Measurements from ENCODE around the gene SPPL2C. TPM values are rescaled to one million over a fixed set of nuclear protein-coding genes. Genes with fewer than 3 reads are reported as not detected.

SPPL2C gene
- total RNA-seq, 6 experiments from 2014 or later: not detected

DNA sequence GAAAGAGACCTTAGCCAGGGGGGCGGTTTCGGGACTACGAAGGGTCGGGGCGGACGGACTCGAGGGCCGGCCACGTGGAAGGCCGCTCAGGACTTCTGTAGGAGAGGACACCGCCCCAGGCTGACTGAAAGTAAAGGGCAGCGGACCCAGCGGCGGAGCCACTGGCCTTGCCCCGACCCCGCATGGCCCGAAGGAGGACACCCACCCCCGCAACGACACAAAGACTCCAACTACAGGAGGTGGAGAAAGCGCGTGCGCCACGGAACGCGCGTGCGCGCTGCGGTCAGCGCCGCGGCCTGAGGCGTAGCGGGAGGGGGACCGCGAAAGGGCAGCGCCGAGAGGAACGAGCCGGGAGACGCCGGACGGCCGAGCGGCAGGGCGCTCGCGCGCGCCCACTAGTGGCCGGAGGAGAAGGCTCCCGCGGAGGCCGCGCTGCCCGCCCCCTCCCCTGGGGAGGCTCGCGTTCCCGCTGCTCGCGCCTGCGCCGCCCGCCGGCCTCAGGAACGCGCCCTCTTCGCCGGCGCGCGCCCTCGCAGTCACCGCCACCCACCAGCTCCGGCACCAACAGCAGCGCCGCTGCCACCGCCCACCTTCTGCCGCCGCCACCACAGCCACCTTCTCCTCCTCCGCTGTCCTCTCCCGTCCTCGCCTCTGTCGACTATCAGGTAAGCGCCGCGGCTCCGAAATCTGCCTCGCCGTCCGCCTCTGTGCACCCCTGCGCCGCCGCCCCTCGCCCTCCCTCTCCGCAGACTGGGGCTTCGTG is 49.5 kb downstream of the SPPL2C start, which contains the start of gene MAPT:
MAPT (plus strand) TSS at position 533 of the 763 bp plus-strand sequence. CDS start 67,784 bp downstream, outside the sequence.
- Histone ChIP-seq H3K4me3 (peak within 1 kb of the TSS; percentile 57 to 62 (median 61)), H3K27ac (peak within 1 kb of the TSS in 1 of 3 donors; percentile 16), H3K9me3 (no peaks in the 10 kb centered on the region), H3K4me1 (peaks cover 0 to 24% (median 0%) of the 10 kb centered on the region in 4 donors), H3K27me3 (peaks cover 0 to 5% of the 10 kb centered on the region in 2 donors), H3K36me3 (no peaks in the 10 kb centered on the region)
- WGBS (ENCODE audit: insufficient coverage, low coverage, low lambda C conversion rate, missing lambda C conversion rate): 16% methylated on average over 26 of the region's 97 CpGs
- TF ChIP-seq, protein P1, sequence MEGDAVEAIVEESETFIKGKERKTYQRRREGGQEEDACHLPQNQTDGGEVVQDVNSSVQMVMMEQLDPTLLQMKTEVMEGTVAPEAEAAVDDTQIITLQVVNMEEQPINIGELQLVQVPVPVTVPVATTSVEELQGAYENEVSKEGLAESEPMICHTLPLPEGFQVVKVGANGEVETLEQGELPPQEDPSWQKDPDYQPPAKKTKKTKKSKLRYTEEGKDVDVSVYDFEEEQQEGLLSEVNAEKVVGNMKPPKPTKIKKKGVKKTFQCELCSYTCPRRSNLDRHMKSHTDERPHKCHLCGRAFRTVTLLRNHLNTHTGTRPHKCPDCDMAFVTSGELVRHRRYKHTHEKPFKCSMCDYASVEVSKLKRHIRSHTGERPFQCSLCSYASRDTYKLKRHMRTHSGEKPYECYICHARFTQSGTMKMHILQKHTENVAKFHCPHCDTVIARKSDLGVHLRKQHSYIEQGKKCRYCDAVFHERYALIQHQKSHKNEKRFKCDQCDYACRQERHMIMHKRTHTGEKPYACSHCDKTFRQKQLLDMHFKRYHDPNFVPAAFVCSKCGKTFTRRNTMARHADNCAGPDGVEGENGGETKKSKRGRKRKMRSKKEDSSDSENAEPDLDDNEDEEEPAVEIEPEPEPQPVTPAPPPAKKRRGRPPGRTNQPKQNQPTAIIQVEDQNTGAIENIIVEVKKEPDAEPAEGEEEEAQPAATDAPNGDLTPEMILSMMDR (IDR thresholded peaks at IDR 0.05): peak; percentile 94 to 99 (median 98)
- TF ChIP-seq POLR2A (IDR thresholded peaks at IDR 0.05): peak; percentile 9
- DNase-seq: peak; percentile 92 to 94 (median 92)
- intact Hi-C loops (cut with DNase I): no loop called here
- ATAC-seq: peak; percentile 94 to 98 (median 97)

DNA sequence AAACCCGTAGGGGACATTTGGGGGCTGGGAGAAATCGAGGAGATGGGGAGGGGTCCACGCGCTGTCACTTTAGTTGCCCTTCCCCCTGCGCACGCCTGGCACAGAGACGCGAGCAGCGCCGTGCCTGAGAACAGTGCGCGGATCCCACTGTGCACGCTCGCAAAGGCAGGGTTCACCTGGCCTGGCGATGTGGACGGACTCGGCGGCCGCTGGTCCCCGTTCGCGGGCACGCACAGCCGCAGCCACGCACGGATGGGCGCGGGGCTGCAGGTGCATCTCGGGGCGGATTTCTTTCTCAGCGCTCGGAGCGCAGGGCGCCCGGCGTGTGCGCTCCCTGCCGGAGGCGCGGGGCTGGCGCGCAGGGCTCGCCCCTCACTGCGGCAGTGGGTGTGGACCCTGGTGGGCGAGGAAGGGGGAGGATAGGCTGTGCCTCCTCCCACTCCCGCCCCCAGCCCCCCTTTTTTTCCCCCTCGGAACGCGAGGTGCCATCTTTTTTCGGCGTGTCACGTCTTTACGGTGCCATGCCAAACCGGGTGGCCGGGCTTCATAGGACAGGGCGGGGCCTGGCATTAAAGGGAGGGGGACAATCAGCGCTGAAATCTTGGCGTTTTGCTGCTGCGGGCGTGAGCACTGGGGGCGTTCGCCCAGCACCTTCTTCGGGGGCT is 50.8 kb downstream of the SPPL2C start:
- ATAC-seq: no peak
- H3K36me3 ChIP-seq: no peaks in the 10 kb centered on the region
- H3K27ac ChIP-seq: no peak overlapping the region
- no peaks in the 10 kb centered on the region for H3K9me3 ChIP-seq
- under 1% methylated on average over 21 of the region's 63 CpGs for WGBS (ENCODE audit: insufficient coverage, low coverage, low lambda C conversion rate, missing lambda C conversion rate)
- H3K4me1 ChIP-seq: peaks cover 0 to 24% (median 0%) of the 10 kb centered on the region in 4 donors
- H3K27me3 ChIP-seq: peaks cover 0 to 5% of the 10 kb centered on the region in 2 donors
- intact Hi-C loops (cut with DNase I): no loop called here
- peak in 1 of 3 donors; percentile 31 for DNase-seq
- TF ChIP-seq POLR2A (IDR thresholded peaks at IDR 0.05): no peak
- TF ChIP-seq, protein P1 (IDR thresholded peaks at IDR 0.05): no peak
- H3K4me3 ChIP-seq: peak overlapping the region; percentile 16 to 61 (median 21)

DNA sequence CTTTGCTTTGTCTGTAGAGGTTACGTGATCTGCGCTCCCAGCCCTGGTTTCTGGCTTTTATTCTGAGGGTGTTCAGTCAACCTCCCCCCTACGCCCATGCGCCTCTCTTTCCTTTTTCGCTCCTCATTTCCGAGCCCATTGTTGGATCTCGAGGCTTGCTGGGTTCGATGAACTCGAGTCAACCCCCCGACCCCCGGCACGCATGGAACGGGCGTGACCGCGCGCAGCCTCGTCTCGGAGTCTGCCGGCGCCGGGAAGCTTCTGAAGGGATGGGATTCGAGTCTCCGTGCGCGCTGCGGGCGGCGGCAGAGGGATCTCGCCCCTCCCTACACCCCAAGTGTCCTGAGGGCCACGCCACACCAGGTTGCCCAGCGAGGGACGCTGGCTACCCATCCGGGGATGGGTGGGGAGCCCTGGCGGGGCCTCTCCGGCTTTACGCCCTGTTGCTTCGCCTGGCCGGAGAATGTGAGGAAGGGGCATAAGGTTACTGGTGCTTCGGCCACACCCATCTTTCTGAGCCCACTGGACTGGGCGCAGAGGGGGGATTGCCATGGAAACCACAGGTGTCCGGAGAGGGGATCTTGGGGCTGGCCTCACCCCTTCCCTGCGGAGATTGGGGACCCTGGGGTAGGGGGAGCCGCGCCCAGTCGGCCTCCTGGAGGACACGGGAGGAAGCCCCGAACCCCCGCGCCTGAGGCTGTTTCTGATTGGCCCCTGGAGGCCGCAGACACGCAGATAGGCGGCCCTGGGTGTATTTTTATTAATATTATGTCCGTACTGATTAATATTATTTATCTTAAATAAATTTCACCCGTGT is 51.5 kb downstream of the SPPL2C start:
- peaks cover 0 to 24% (median 0%) of the 10 kb centered on the region in 4 donors for H3K4me1 ChIP-seq
- H3K36me3 ChIP-seq: no peaks in the 10 kb centered on the region
- no peak overlapping the region for H3K4me3 ChIP-seq
- no peak for TF ChIP-seq POLR2A (IDR thresholded peaks at IDR 0.05)
- TF ChIP-seq, protein P1 (IDR thresholded peaks at IDR 0.05): no peak
- DNase-seq (no peak), ATAC-seq (no peak)
- H3K27ac ChIP-seq: no peak overlapping the region
- 9% methylated on average over 23 of the region's 55 CpGs for WGBS (ENCODE audit: insufficient coverage, low coverage, low lambda C conversion rate, missing lambda C conversion rate)
- intact Hi-C loops (cut with DNase I): no loop called here
- H3K9me3 ChIP-seq: no peaks in the 10 kb centered on the region
- H3K27me3 ChIP-seq: peaks cover 0 to 5% of the 10 kb centered on the region in 2 donors

Other genes with a start within 250 kb of the SPPL2C start
- gene CRHR1, start 60.6 kb upstream of the SPPL2C start, total RNA-seq: not detected
- gene MAPT, start 49.7 kb downstream of the SPPL2C start, total RNA-seq: 1 to 10 TPM in 2 of 6 experiments, under 1 TPM in 4; 0.39 to 4.9 (median 0.59) TPM
- not detected for gene STH, start 154.4 kb downstream of the SPPL2C start, total RNA-seq